ENCODE data around the gene SLC39A11.

Gene SLC39A11

GRCh38 chr17:72946696-72947095 is 145.8 kb downstream of the SLC39A11 start:
- DNase-seq (ENCODE audit: extremely low read depth, low read depth), result no peak
- no peak overlapping the region for H3K4me3 ChIP-seq (replicated peaks; ENCODE audit: low read depth, low read length)
- TF ChIP-seq, protein P1, sequence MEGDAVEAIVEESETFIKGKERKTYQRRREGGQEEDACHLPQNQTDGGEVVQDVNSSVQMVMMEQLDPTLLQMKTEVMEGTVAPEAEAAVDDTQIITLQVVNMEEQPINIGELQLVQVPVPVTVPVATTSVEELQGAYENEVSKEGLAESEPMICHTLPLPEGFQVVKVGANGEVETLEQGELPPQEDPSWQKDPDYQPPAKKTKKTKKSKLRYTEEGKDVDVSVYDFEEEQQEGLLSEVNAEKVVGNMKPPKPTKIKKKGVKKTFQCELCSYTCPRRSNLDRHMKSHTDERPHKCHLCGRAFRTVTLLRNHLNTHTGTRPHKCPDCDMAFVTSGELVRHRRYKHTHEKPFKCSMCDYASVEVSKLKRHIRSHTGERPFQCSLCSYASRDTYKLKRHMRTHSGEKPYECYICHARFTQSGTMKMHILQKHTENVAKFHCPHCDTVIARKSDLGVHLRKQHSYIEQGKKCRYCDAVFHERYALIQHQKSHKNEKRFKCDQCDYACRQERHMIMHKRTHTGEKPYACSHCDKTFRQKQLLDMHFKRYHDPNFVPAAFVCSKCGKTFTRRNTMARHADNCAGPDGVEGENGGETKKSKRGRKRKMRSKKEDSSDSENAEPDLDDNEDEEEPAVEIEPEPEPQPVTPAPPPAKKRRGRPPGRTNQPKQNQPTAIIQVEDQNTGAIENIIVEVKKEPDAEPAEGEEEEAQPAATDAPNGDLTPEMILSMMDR (IDR thresholded peaks at IDR 0.05; ENCODE audit: low read depth, low read length, missing control alignments), result no peak

DNA sequence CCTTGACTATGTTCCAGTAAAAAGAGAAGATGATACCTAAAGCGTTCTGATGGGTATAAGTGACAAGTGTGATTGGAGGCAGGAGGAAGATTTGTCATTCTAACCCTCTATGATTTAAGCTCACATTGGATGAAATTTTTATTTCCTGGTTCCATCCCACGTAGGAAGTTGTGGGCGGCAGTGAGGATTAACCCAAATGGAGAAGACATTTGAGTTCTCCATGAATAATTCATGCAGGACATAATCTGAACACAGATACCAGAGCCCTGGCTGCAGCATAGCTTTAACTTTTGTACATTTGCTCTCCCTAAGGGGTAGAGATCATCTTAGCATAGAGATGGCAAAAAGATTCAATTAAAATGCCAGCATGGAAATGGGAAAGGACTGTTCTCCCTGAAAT is 146.3 kb downstream of the SLC39A11 start:
- DNase-seq (ENCODE audit: extremely low read depth, low read depth), result no peak
- no peak overlapping the region for H3K4me3 ChIP-seq (replicated peaks; ENCODE audit: low read depth, low read length)
- TF ChIP-seq, protein P1 (IDR thresholded peaks at IDR 0.05; ENCODE audit: low read depth, low read length, missing control alignments), result no peak

DNA sequence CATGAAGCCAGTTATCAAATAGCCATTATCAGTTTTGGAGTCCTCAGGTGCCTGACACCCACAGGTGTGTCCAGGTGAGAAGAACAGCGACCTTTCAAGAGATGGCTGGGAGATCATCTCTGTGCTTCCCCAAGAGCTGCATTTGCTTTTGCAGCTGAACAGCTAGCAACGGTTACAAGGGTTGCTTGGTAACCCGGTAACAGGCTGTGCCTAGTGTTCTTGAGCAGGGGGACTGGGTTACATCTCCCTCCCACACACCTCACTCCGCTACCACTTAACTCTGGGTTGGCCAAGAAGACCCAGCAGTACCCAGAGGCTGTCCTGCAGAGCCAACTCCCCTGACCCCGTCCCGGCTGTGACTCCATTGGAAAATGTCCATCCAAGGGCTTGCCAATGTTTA is 147.0 kb downstream of the SLC39A11 start:
- no peak for DNase-seq (ENCODE audit: extremely low read depth, low read depth)
- TF ChIP-seq, protein P1 (IDR thresholded peaks at IDR 0.05; ENCODE audit: low read depth, low read length, missing control alignments), result no peak
- no peak overlapping the region for H3K4me3 ChIP-seq (replicated peaks; ENCODE audit: low read depth, low read length)

DNA sequence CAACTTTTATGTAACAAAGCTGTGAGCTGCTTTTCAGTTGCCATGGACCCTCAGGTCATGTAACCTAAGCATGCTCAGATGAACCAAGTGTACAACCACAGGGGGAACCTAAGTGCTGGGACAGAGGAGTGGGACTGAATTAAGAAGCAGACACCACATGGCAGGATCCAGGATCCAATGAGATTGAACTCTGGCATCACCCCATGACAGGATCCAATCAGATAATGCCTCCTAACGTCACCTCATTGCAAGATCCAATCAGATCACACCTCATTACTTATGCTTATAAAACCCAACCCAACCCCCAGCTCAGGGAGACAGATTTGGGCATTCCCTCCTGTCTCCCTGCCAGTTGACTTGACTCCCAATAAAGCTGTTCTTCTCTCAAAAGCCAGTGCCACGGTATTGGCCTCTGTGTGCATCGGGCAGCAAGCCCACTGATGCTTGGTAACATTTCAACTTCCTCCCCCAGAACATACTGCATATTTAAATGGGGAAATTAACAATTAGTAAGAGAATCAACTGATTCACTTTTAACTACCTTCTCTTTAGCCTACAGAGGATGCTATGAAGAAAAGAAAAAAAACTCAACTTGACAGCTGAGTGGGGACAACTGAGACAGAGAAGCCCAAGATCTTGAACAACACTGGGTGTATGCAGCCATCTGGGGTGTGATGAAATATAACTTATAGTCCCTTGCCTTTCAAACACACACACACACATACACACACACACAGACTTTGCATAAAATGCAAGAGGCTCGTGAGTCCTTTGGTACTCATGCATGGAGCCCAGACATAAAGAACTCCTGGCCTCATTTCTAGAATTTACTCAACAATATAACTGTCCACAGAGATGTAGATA is 148.4 kb downstream of the SLC39A11 start:
- DNase-seq (ENCODE audit: extremely low read depth, low read depth), result no peak
- no peak overlapping the region for H3K4me3 ChIP-seq (replicated peaks; ENCODE audit: low read depth, low read length)
- TF ChIP-seq, protein P1 (IDR thresholded peaks at IDR 0.05; ENCODE audit: low read depth, low read length, missing control alignments), result no peak

GRCh38 chr17:72942579-72942978 is 149.9 kb downstream of the SLC39A11 start:
- H3K4me3 ChIP-seq (replicated peaks; ENCODE audit: low read depth, low read length), result no peak overlapping the region
- TF ChIP-seq, protein P1 (IDR thresholded peaks at IDR 0.05; ENCODE audit: low read depth, low read length, missing control alignments), result no peak
- DNase-seq (ENCODE audit: extremely low read depth, low read depth), result no peak

- TF ChIP-seq, protein P1 (IDR thresholded peaks at IDR 0.05; ENCODE audit: low read depth, low read length, missing control alignments), result no peak
- H3K4me3 ChIP-seq (replicated peaks; ENCODE audit: low read depth, low read length), result no peak overlapping the region
- DNase-seq (ENCODE audit: extremely low read depth, low read depth), result no peak
Measured at GRCh38 chr17:72940496-72940895, 152.0 kb downstream of the SLC39A11 start.
